GM18909 (cell line): ENCODE results near the gene TRHDE.
"Not testable (repeated sequence)": the region's sequence is repeated elsewhere in the genome, so short reads cannot be mapped to it uniquely, and the experiment has no call there.

Experiments used
- ATAC-seq: cut with Tn5 transposase; IDR thresholded peaks from one replicate; pipeline ENCODE4 v1.9.1; 2021; ENCODE audit warnings: mild to moderate bottlenecking; ENCODE audit not compliant: unreplicated experiment, poor library complexity

TRHDE gene

GRCh38 chr12:72692338-72692737 is 420.2 kb downstream of the TRHDE start:
- no peak for ATAC-seq

GRCh38 chr12:72694193-72694592 is 422.0 kb downstream of the TRHDE start:
- no peak for ATAC-seq

DNA sequence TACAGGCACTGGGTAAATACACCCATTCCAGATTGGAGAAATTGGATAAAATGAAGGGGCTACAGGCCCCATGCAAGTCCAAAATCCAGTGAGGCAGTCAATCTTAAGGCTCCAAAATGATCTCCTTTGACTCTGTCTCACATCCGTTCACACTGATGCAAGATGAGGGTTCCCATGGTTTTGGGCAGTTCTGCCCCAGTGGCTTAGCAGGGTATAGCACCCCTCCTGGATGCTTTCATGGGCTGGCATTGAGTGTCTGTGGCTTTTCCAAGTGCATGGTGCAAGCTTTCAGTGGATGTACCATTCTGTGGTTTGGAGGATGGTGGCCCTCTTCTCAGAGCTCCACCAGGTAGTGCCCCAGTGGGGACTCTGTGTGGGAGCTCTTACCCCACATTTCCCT is 427.2 kb downstream of the TRHDE start:
- ATAC-seq: no peak

GRCh38 chr12:72712025-72712424 is 439.9 kb downstream of the TRHDE start:
- ATAC-seq: not testable (repeated sequence)

DNA sequence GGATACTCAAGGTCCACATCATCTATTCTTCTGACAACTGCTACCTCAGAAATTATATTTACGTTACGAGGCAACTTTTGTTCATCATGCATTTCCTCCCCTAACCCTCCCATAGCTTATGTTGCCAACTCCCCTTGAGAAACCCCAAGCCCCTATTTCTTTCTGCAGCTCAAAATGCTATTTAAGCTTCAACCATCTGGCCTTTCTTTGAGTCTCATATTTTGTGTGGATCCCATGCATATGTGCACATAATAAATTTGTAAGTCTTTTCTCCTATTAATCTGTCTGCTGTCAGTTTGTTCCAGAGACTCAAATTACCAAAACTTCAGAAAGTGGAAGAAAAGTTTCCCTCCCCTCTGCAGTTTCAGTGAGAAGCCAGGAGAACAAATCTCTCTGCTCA is 444.1 kb downstream of the TRHDE start:
- no peak for ATAC-seq

DNA sequence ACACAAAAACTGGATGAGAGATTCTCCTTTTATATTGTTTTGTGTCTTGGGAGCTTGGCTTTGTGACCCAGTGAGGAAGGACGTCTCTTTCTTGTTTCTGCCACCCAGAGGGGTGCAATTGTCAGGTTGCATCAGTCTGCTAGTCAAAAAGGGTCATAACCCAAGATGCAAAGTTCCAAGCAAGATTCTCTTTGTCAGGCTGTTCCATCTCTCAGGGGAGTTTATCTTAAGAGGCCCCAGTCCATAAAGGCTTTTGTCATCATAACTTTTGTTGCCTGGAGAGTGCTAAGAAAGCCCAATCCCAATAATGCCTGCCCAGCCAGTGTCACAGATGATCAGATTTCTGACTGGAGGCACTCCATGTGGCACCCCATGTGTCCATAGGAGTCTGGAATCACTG is 444.9 kb downstream of the TRHDE start:
- ATAC-seq: no peak
